Stimulated activated CD4-positive, alpha-beta T cell treated with anti-CD3 and anti-CD28 coated beads, Interleukin-1b, Interleukin-23, amount 100 ng/mL, for 48 hours (primary cell): Measurements from ENCODE around the gene UGT2B10.
"Not testable (repeated sequence)": the region's sequence is repeated elsewhere in the genome, so short reads cannot be mapped to it uniquely, and the experiment has no call there.

Experiments used
- DNase-seq: peaks from one replicate; pipeline ENCODE4 v3.0.0-alpha.2; 2020

UGT2B10 gene

DNA sequence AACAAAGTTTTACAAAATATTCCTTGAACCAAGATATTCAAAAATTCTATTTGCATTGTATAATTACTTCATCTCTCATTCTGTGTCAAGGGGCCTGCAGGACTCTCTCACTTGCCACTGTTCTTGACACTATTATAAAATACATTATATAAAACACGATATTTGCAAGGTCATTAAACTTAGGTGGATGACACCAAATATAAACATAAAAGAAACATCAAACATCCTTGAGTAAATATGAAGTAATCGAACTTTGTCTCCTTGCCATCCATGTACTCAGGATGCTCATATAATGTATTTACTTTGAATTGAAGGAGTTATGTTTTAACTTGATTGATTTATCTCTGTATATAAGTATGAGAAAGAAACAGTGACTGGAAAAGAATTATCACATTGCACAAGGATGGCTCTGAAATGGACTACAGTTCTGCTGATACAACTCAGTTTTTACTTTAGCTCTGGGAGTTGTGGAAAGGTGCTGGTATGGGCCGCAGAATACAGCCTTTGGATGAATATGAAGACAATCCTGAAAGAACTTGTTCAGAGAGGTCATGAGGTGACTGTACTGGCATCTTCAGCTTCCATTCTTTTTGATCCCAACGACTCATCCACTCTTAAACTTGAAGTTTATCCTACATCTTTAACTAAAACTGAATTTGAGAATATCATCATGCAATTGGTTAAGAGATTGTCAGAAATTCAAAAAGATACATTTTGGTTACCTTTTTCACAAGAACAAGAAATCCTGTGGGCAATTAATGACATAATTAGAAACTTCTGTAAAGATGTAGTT, at the start of gene UGT2B10:
TSS of gene UGT2B10 (plus strand) at position 378 of the 793 bp plus-strand sequence. CDS start at position 404, 26 bp downstream.
- not testable (repeated sequence) for DNase-seq

DNA sequence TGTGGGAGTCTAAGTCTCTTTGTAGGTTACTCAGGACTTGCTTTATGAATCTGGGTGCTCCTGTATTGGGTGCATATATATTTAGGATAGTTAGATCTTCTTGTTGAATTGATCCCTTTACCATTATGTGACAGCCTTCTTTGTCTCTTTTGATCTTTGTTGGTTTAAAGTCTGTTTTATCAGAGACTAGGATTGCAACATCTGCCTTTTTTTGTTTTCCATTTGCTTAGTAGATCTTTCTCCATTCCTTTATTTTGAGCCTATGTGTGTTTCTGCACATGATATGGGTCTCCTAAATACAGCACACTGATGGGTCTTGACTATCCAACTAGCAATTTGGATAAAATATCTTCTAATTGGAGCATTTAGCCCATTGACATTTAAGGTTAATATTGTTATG, 44.0 kb upstream of the UGT2B10 start:
- not testable (repeated sequence) for DNase-seq

DNA sequence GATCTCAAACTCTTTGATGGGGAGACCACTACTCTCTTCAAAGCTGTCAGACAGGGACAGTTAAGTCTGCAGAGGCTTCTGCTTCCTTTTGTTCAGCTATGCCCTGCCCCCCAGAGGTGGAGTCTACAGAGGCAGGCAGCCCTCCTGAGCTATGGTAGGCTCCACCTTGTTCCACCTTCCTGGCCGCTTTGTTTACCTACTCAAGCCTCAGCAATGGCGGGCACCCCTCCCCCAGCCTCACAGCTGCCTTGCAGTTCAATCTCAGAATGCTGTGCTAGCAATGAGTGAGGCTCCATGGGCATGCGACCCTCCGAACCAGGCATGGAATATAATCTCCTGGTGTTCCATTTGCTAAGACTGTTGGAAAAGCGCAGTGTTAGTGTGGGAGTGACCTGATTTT, 42.1 kb upstream of the UGT2B10 start:
- DNase-seq: no peak

DNA sequence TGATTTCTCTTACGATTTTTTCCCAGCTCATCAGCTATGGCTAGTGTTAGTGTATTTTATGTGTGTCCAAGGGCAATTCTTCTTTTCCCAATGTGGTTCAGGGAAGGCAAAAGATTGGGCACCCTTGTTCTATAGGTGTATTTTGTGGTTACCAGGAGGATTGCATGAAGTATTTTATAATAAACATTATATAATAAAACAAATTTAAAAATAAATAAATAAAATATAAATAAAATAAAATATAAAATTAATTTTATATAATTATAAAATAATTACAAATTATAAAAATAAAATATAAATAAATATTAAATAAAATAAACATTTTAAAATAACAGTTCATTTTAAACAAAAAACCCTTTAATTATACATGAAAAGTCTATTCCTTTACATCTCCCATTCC, 35.6 kb upstream of the UGT2B10 start:
- no peak for DNase-seq

DNA sequence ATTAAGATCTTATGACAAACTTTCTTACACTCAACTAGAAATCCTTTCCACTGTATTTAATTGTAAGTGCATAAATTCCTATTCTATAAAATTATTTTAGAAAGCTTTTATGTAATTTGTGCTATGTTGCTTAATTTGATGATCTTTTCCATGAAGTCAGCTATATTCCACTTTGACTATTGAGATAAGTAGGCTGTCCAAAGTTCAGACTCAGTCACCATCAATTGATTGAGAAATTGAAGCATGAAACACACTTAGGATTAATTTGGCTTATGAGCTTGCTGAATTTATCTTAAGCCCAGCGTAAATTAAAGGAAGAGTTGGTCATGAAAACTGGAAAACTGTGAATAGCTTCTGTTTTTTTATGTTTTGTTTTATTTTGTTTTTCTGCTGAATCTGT, 18.7 kb upstream of the UGT2B10 start:
- no peak for DNase-seq

DNA sequence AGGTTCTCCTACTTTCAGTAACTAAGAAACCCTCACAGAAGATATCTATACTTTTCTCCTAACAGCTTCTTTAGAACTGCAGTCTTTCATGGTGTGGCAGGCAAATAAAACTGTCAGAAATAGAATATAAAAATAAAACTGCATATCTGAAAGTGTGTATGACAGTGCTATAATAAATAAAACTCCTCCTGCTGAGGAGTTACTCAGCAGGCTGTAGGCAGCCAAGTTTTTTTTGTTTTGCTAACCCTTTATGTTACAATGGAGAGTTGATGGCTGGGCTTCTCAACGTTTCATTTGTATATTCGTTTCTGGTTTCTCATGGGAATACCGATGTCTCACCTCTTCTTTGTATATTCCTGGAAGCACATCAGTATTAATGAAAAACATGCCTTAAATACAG, 18.2 kb upstream of the UGT2B10 start:
- no peak for DNase-seq

DNA sequence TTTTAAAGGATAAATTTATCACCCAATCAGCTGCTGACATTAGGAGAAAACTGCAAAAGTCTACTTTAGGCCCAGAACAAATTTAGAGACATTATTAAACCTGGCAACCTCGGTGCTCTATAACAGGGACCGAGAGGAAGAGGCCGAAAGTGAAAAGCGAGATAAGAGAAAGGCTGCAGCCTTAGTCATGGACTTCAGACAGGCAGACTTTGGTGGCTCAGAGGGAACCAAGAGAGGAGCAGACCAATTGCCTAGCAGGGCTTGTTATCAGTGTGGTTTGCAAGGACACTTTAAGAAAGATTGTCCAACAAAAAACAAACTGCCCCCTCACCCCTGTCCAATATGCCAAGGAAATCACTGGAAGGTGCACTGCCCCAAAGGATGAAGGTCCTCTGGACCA, 12.8 kb upstream of the UGT2B10 start:
- DNase-seq: no peak

- no peak for DNase-seq
Observed at GRCh38 chr4:68808060-68808459, 7.7 kb upstream of the UGT2B10 start.

DNA sequence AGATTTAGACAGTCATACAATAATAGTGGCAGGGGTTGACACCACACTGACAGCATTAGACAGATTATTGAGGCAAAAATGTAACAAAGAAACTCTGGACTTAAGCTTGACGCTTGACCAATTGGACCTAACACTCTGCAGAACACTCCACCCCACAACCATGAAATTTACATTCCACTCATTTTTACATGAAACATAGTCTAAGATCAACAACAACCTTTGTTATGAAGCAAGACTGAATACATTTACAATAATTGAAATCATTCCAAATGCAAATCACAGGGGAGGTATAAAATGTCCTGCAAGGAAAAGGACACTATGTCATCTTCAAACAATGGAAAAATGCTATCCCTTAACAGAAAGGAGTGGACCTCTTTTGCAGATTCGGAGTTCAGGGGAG, 4.9 kb upstream of the UGT2B10 start:
- DNase-seq: no peak

- DNase-seq: not testable (repeated sequence)
Observed at GRCh38 chr4:68816410-68817265, 844 bp downstream of the UGT2B10 start.

DNA sequence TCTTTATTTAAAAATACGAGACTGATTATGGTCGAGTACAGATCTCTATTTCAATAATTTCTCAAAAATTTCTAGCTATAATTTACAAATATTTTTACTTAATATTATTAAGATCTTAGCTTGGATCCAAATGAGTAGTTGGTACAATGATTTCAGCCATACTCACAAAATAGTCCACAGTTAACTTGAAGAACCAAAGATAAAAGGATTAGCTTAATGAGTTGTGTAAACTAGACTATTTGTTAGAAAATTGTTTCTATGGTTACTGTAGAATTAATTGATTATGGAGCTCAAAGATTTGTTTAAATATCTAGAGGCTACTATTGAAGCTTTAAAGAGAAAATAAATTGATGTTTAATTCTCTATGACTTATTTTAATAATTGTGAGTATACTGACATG, 1.6 kb downstream of the UGT2B10 start:
- DNase-seq: no peak

DNA sequence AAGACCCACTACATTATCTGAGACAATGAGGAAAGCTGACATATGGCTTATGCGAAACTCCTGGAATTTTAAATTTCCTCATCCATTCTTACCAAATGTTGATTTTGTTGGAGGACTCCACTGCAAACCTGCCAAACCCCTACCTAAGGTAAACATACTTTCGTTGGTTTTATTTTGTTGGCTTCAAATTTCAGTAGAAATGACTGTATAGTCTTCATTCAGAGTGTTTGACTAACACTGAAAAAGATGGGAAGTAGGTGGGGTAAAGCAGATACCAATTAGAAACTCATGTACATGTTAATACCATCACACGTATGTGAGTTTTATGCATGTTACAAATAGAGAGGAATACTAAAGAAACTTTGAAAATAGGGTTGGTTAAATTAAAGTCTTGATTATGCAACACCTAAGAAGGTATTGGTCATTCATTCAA, 2.3 kb downstream of the UGT2B10 start:
- DNase-seq: not testable (repeated sequence)

DNA sequence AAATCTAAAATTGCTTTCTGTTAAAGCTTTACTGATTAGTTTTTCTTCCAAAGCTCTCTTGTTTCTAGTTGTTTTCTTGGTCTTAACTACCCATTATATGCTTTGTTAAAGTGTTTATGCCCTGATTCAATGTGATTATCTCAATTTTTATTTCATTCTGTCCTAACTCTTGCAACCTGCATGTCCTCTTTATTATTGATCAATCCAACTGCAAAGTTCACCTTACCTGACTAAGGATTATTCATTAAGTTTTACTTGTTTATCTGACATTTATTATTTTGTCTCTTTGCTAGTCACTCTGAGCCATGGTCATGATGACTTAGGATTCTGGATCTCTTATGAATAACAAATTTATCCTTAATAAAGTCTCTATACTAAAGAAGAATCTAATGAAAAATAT, 15.8 kb downstream of the UGT2B10 start:
- no peak for DNase-seq

GRCh38 chr4:68850293-68850692, 34.5 kb downstream of the UGT2B10 start:
- DNase-seq: no peak

DNA sequence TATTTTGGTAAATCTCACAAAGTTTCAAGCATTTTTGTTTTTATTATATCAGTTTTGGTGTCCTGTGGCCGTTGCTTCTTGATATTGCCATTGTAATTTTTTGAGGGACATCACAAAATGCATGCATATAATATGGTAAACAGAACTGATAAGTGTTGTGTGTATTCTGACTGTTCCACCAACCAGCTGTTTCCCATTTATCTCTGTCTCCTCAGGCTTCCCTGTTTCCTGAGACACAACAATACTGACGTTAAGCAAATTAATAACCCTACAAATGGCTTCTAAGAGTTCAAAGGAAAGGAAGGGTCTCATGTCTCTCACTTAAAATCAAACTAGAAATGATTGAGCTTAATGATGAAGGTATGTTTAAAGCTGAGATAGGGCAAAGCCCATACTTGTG, 40.0 kb downstream of the UGT2B10 start:
- no peak for DNase-seq

- DNase-seq: no peak
Observed at GRCh38 chr4:68858039-68858438, 42.2 kb downstream of the UGT2B10 start.

DNA sequence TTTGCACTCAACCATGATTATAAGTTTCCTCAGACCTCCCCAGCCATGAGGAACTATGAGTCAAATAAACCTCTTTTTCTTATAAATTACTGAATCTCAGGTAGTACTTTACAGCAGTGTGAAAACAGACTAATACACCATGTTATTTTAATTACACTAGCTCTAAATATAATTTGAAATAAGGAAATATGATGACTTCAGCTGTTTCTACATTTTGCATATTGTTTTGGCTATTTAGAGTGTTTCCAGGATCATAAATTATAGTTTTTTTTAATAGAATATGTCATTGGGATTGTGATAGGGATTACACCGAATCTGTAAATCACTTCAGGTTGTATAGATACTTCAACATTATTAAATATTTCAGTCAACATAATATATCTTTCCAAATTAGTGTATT, 43.9 kb downstream of the UGT2B10 start:
- no peak for DNase-seq

DNA sequence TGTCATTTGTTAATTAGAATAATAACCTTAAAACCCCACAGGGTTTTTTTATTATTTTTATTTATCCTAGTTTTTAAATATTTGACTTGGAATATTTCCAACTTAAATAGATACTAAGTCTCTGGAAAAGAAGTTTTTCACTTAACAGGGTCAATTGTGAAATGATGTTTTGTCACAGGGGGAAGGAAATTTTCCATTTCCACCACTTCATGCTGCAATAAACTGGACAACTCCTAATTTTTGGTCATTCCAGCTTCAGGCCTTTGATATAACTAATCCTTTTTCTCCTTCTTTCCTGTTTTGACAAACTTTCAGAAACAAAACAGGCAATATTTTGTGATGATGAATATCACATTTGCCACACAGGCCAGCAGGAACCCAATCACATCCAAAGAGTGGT, 45.3 kb downstream of the UGT2B10 start:
- no peak for DNase-seq

DNA sequence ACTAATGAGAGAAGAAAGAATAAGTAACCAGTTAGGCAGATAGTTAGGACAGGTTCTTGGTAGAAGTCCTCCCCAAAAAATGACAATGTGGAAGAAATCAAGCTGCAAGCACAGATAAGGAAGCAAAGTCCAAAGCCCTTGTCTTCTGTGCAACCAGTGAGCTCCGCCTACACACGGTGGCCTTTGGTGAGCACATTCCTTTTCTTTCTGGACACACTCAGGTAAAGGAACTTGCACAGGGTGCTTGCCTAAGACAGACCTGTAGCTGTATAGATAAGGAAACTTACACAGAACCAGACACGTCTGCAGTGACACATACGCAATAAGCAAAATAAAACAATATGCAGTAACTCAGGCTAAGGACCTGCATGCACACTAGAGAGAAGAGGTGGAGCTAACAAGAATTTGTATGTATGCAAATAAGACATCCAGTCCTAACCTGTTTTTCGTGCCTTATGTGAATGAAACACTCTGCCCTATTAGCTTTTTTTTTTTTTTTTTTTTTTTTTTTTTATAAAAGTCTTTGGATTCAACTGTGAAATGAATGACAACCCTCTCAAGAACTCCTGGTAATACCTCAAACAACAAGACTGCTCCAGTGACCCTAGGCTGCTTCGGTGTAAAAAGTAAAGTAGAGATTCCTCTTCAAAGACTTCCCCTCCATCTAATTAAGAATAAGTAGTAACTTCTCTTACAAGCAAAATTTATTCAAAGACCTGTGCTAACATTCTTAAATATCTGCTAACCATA, 48.8 kb downstream of the UGT2B10 start:
- DNase-seq: no peak

DNA sequence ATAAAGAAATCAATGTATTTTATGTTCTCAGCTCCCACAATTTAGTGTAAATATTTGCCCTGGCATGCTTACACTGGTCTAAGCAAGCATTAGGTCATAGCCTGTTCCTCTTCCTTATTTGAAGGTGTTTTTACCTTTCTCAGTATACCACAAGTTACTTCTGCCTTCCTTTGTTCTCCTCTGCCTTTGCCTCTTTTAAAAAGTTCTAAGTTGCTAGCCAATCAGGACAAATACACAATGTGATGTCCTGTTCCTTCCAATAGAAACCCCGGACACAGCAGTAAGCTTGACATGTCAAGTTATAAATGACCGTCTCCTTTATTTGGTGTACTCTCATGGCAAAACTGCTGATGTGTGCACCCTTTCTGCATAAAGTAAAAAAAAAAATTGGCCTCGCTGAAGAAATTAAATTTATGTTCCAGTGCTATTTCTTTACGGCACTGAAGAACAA, 49.4 kb downstream of the UGT2B10 start:
- DNase-seq: no peak

DNA sequence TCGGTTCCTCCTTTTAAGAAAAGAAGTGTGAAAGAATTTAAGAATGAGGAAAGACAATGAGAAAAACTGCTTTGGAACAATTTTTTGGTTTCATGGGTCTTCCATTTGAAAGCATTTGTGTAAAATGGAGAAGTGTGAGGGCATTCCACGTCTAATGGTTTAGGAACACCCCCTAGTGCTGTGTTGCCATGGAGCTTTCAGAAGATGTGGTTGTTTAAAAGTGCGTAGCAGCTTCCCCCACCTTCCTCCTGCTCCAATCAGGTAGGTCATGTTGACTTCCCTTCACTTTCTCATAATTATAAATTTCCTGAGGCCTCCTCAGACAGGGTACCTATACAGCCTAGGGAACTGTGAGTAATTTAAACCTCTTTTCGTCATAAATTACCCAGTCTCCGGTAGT, 50.0 kb downstream of the UGT2B10 start:
- DNase-seq: no peak

DNA sequence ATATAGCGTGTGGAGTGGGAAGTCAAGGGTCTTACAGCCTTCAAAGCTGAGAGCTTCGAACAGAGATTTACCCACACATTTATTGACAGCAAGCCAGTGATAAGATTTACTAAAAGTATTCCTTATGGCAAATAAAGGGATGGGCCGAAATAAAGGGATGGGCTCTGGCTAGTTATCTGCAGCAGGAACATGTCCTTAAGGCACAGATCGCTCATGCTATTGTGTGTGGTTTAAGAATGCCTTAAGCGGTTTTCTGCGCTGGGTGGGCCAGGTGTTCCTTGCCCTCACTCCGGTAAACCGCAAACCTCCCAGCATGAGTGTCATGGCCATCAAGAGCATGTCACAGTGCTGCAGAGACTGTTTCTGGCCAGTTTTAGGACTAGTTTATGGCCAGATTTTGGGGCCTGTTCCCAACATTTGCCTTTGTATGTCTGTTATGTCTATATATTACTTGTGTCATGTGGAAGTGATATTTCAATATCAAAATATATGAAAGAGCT, 53.5 kb downstream of the UGT2B10 start:
- DNase-seq: no peak
